Fibroblast of gingiva (primary cell): ENCODE measurements around the gene ST7.
"Not testable (repeated sequence)": the region's sequence is repeated elsewhere in the genome, so short reads cannot be mapped to it uniquely, and the experiment has no call there.

Experiments used
- DNase-seq: peaks from one replicate; pipeline ENCODE4 v3.0.0-alpha.2; 2011; ENCODE audit warnings: low read depth

ST7 gene

GRCh38 chr7:116951366-116952292 is 1.7 kb upstream of the ST7 start:
- no peak for DNase-seq

DNA sequence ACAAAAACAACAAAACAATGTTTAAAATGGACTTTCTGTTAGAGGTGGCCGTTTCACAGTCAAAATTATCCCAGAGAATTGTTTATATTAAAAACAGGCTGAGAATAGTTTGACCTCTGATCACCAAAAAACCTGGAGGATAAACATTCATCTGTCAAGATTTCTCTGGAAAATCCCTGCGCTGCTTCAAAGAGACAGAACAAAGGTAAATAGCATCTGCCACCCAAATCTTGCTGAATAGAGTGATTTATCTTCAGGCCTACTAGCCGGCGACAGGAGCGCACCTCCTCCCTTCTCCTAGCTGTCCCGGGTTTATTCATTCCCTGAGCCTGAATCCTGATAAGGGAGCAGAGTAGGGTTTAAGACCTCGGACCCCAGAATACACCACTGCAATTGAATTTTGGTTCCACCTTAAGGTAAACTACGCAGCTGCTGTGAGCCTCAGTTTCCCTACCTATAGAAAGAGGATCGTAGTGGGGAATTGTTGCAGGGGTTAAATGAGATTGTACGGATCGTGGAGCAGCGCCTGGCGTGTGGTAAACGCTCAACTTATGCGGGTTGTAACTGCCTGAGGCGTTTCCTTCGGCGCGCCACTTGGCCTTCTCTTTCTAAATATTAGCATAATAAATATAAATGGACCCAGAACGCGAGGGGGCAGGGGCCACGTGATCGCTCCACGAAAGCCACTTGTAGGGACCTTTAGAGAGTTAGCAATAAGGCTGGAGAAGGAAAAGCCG is 498 bp upstream of the ST7 start:
- peak; percentile 41 for DNase-seq

- peak; percentile 86 for DNase-seq
Measured at GRCh38 chr7:116953906-116954838, 871 bp downstream of the ST7 start.

DNA sequence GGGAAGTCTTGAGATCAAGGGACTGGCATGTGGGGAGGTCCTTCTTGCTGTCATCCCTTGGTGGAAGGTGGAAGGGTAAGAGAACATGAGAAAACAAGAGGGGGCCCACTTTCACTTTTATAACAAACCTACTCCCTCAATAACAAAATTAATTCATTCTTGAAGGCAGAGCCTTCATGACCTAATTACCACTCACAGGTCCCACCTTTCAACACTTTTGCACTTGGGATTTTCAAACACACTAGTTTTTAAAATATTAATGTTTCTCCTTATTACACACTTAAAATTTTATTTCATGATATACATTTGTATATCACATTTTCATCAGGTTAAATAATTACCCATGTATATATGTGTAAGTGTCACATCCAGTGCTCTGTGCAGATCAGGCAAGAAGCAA is 2.0 kb downstream of the ST7 start:
- no peak for DNase-seq

DNA sequence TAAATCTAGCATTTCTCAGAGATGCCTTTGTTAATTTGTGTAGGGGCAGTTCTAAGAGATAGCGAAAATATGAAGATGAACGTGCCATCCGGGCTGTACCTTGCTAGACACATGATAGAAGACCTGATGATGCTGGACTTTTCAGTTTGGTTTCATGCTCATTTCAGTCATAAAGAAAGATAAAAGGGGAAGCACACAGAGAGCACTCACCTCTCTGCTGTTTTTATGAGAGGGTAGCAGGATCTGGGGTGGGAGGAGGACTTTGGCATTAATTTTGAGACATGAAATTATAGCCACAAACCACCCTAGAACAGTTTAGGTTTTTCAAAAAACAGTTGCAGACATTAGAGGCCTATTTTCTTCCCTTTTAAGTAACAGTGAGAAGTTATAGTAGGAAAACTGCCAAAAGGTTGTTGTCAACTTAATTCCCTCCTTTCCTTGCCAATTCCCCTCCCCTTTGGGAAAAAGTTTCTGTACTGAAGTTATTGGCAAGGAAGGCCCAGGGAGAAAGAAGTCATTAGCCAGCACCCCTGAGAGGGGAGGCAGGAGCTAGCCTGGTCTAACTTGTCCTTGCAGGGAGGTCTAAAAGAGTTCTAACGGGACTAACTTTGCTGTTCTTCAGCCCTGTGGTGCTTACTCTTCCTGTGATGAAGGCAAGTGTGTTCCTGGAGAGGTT is 2.6 kb downstream of the ST7 start:
- peak; percentile 33 for DNase-seq

DNA sequence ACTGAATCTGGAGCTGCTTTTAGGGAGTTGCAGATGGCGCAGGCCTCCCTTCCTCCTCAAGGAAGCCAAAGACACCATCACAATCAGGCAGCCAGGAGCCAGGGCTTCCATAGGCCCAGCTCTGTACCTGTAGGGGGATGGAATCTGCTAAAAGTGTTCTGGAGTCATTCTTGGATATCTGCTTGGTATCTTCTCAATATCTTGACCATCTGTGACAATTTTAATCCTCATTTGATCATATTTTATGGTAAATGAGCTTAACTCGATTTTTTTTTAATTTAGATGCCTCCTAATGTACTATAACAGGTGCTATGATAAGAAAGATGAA is 3.1 kb downstream of the ST7 start:
- DNase-seq: no peak

GRCh38 chr7:116957874-116958273 is 4.6 kb downstream of the ST7 start:
- DNase-seq: no peak

DNA sequence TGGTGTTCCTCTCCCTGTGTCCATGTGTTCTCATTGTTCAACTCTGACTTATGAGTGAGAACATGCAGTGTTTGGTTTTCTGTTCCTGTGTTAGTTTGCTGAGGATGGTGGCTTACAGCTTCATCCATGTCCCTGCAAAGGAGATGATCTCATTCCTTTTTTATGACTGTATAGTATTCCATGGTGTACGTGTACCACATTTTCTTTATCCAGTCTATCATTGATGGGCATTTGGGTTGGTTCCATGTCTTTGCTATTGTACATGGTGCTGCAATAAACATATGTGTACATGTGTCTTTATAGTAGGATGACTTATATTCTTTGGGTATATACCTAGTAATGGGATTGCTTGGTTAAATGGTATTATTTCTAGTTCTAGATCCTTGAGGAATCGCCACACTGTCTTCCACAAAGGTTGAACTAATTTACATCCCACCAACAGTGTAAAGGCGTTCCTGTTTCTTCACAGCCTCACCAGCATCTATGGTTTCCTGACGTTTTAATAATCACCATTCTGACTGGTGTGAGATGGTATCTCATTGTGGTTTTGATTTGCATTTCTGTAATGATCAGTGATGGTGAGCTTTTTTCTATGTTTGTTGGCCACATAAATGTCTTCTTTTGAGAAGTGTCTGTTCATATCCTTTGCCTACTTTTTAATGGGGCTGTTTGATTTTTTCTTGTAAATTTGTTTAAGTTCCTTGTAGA is 8.8 kb downstream of the ST7 start:
- DNase-seq: not testable (repeated sequence)

DNA sequence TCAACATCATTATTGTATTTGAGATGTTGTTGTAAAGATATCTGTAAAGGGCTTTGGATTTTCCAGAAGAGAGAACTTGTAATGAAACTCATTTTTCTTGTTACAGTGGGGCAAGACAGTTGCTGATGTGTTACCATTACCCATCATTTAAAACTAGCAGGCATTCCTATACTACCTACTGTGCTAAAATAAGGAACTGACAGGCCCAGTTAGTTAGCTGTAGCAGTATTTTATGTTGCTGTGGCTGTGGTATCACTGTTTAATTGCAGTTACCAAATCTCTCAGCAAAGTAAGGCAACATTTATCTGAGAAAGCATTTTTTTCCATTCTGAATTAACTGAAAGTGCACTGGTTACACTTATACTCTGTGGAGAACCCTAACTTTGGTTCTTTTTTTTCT is 9.9 kb downstream of the ST7 start:
- DNase-seq: no peak

DNA sequence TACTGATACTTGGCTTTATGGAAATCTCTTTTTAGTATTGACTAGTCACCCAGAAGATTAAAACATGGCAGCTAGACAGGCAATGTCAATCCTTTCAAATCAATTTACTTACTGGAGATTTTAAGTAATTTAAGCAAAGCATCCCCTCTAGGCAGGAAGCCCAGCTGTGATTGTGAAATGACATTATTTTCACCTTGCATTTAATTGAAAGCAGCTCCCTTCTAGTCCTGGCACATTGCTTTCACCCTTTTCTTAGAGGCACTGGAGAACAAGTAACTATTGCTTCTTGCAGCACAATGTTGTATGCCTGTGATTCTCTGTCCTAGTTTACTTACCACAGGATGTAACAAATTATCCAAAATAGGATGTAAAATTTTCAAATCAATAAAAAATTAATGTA is 13.3 kb downstream of the ST7 start:
- DNase-seq: peak; percentile 58

GRCh38 chr7:116967254-116967922 is 14.1 kb downstream of the ST7 start:
- DNase-seq: no peak

- no peak for DNase-seq
Measured at GRCh38 chr7:116967983-116968382, 14.7 kb downstream of the ST7 start.

GRCh38 chr7:116968631-116969030 is 15.3 kb downstream of the ST7 start:
- DNase-seq: no peak

- no peak for DNase-seq
Measured at GRCh38 chr7:116969371-116969902, 16.1 kb downstream of the ST7 start.

GRCh38 chr7:116970238-116970910 is 17.1 kb downstream of the ST7 start:
- DNase-seq: no peak

DNA sequence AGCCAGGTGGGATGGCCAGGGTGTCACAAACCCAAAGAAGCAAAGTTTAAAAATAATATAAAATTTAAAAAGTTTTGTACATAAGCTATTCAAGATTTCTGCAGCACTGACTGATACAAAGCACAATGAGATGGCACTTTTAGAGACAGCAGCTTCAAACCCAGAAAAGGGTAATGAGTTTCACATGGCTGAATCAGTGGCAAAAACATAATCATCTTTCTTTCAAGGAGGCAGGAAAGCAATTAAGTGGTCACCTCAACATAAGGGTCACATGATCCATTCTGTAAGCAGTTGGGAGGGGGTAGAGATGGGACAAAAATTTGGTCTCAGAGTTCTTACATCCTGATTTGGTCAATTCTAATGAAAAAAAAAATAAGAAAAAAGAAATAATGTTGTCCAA is 17.9 kb downstream of the ST7 start:
- DNase-seq: not testable (repeated sequence)

DNA sequence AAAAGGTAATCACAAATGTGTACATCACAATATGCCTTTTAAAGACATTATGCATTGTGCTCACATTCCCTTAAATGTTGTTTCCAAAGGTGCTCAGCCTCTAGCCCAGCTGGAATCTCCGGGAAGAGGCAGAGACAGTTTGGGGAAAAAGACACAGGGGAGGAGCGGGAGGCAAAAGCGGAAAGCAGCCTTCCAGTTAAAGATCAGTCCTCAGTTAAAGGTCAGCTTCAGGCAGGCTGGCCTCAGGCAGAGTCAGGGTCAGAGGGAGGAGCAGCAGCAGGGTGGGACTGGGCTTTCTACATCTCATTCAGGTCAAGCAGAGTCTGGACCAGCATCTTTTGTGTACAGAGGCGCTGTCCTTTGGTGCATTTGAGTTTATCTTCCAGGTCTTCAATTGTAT is 18.6 kb downstream of the ST7 start:
- DNase-seq: no peak

- not testable (repeated sequence) for DNase-seq
Measured at GRCh38 chr7:116975024-116975423, 21.7 kb downstream of the ST7 start.

- DNase-seq: no peak
Measured at GRCh38 chr7:116977172-116977571, 23.9 kb downstream of the ST7 start.

DNA sequence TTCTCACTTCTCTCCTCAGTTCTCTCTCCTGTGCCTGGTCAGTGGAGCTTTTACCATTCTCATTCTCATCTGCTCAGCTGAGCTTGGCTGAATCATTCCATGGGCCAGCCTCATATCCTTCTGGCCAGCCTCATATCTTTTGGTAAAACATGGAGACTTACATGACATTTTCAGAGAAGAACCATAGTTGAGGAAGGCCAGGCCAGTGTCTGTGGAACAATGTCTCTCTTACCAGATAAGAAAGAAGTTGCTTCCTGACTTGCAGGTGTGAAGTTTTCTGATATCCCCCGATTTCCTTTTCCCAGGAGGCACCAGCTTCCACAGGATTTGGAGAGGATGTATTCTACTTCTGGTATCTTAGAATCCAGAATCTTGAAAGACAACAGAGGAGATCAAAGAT is 24.7 kb downstream of the ST7 start:
- DNase-seq: no peak
